Chondrocyte (in vitro differentiated cells): ENCODE results near the gene SRSF10. TPM values are rescaled to one million over a fixed set of nuclear protein-coding genes. Genes with fewer than 3 reads are reported as not detected.

Source experiments
- DNase-seq: peaks from one replicate; pipeline ENCODE4 v3.0.0; 2021; ENCODE audit warnings: mixed read lengths, low spot score
- H3K27ac Mint-ChIP-seq: one replicate; pipeline ENCODE4 v1.8.0; 2021; ENCODE audit warnings: mild to moderate bottlenecking, moderate library complexity, mixed read lengths; ENCODE audit not compliant: unreplicated experiment
- H3K27me3 Mint-ChIP-seq: 2 replicates; pipeline ENCODE4 v1.8.0; 2021; ENCODE audit warnings: low read depth, mixed read lengths
- H3K36me3 Mint-ChIP-seq: 2 replicates; pipeline ENCODE4 v1.8.0; 2021; ENCODE audit warnings: low read depth, mixed read lengths
- H3K4me1 Mint-ChIP-seq: 2 replicates; pipeline ENCODE4 v1.8.0; 2021; ENCODE audit warnings: low read depth, mild to moderate bottlenecking, mixed read lengths
- H3K4me3 Mint-ChIP-seq: one replicate; pipeline ENCODE4 v1.8.0; 2021; ENCODE audit warnings: mild to moderate bottlenecking, moderate library complexity, mixed read lengths; ENCODE audit not compliant: unreplicated experiment
- H3K9me3 Mint-ChIP-seq: 2 replicates; pipeline ENCODE4 v1.8.0; 2021; ENCODE audit warnings: low read depth, mixed read lengths
- CTCF ChIP-seq: fragments of 200-600 bp; sonication (generic); IDR thresholded peaks from 2 replicates; pipeline ENCODE4 v1.5.0; 2021; ENCODE audit warnings: antibody characterized with exemption, mild to moderate bottlenecking, moderate library complexity
- total RNA-seq: library from RNA; stranded (reverse); gene quantifications from 3 replicates; pipeline ENCODE4 v1.2.1, GENCODE V29; 2021

SRSF10 gene
- total RNA-seq, 1 donor from 2014 or later: 92.0 TPM

GRCh38 chr1:23947366-23947765, 32.8 kb downstream of the SRSF10 start:
- no peak for DNase-seq
- Mint-ChIP-seq H3K27me3 (peaks cover 7% of the 10 kb centered on the region), H3K9me3 (peaks cover 15% of the 10 kb centered on the region), H3K27ac (no peak overlapping the region), H3K4me1 (peaks cover 7% of the 10 kb centered on the region), H3K4me3 (no peak overlapping the region), H3K36me3 (peaks cover 5% of the 10 kb centered on the region)
- TF ChIP-seq CTCF: no peak

- H3K9me3 Mint-ChIP-seq: no peaks in the 10 kb centered on the region
- peaks cover 3% of the 10 kb centered on the region for H3K4me1 Mint-ChIP-seq
- no peak overlapping the region for H3K27ac Mint-ChIP-seq
- no peak overlapping the region for H3K4me3 Mint-ChIP-seq
- no peak for TF ChIP-seq CTCF
- no peaks in the 10 kb centered on the region for H3K36me3 Mint-ChIP-seq
- peak; percentile 10 for DNase-seq
- H3K27me3 Mint-ChIP-seq: no peaks in the 10 kb centered on the region
Measured at GRCh38 chr1:23936481-23937176, 43.5 kb downstream of the SRSF10 start.

- DNase-seq: no peak
- Mint-ChIP-seq H3K4me1 (peaks cover 16% of the 10 kb centered on the region), H3K4me3 (peak overlapping the region; percentile 54), H3K9me3 (no peaks in the 10 kb centered on the region), H3K27ac (peak overlapping the region; percentile 89), H3K27me3 (no peaks in the 10 kb centered on the region), H3K36me3 (no peaks in the 10 kb centered on the region)
- TF ChIP-seq CTCF: no peak
Measured at GRCh38 chr1:23931491-23931880, 48.6 kb downstream of the SRSF10 start.

GRCh38 chr1:23930861-23931490, 49.2 kb downstream of the SRSF10 start:
- peak overlapping the region; percentile 89 for H3K27ac Mint-ChIP-seq
- peak; percentile 15 for DNase-seq
- no peaks in the 10 kb centered on the region for H3K9me3 Mint-ChIP-seq
- TF ChIP-seq CTCF: no peak
- H3K4me1 Mint-ChIP-seq: peaks cover 16% of the 10 kb centered on the region
- H3K27me3 Mint-ChIP-seq: no peaks in the 10 kb centered on the region
- peak overlapping the region; percentile 54 for H3K4me3 Mint-ChIP-seq
- H3K36me3 Mint-ChIP-seq: no peaks in the 10 kb centered on the region

- Mint-ChIP-seq H3K27ac (no peak overlapping the region), H3K27me3 (no peaks in the 10 kb centered on the region), H3K9me3 (no peaks in the 10 kb centered on the region)
Measured at GRCh38 chr1:23930270-23930669, 49.9 kb downstream of the SRSF10 start.

More at GRCh38 chr1:23930270-23930669, 49.9 kb downstream of the SRSF10 start:
- no peak for DNase-seq
- no peak overlapping the region for H3K4me3 Mint-ChIP-seq
- TF ChIP-seq CTCF: no peak
- peaks cover 16% of the 10 kb centered on the region for H3K4me1 Mint-ChIP-seq
- no peaks in the 10 kb centered on the region for H3K36me3 Mint-ChIP-seq
